GM18868 (cell line): ENCODE data around the gene AQP10.
"Not testable (repeated sequence)": the region's sequence is repeated elsewhere in the genome, so short reads cannot be mapped to it uniquely, and the experiment has no call there.

Experiments
- ATAC-seq: cut with Tn5 transposase; IDR thresholded peaks from one replicate; pipeline ENCODE4 v1.9.1; 2021; ENCODE audit warnings: mild to moderate bottlenecking, moderate library complexity; ENCODE audit not compliant: unreplicated experiment

AQP10 gene

GRCh38 chr1:154323493-154323892 is 2.6 kb downstream of the AQP10 start:
- no peak for ATAC-seq

GRCh38 chr1:154324241-154324640 is 3.3 kb downstream of the AQP10 start:
- ATAC-seq: no peak

- ATAC-seq: peak; percentile 54
Observed at GRCh38 chr1:154324669-154325582, 4.0 kb downstream of the AQP10 start, which contains the start of gene ATP8B2. TSS of gene ATP8B2 (plus strand) at chr1:154325525. CDS start at chr1:154328142, 2,617 bp downstream.

- no peak for ATAC-seq
Observed at GRCh38 chr1:154325583-154326545, 5.0 kb downstream of the AQP10 start.

- ATAC-seq: no peak
Observed at GRCh38 chr1:154326546-154327465, 5.9 kb downstream of the AQP10 start.

GRCh38 chr1:154327466-154328317 is 6.8 kb downstream of the AQP10 start:
- no peak for ATAC-seq

GRCh38 chr1:154328318-154329151 is 7.6 kb downstream of the AQP10 start:
- ATAC-seq: peak; percentile 47

GRCh38 chr1:154329152-154329521 is 8.2 kb downstream of the AQP10 start:
- ATAC-seq: no peak

GRCh38 chr1:154329551-154330131 is 8.7 kb downstream of the AQP10 start:
- no peak for ATAC-seq

- ATAC-seq: no peak
Observed at GRCh38 chr1:154330669-154331068, 9.8 kb downstream of the AQP10 start.

GRCh38 chr1:154334079-154335024 is 13.5 kb downstream of the AQP10 start:
- ATAC-seq: no peak

GRCh38 chr1:154335025-154335714 is 14.3 kb downstream of the AQP10 start:
- no peak for ATAC-seq

GRCh38 chr1:154337253-154337894 is 16.5 kb downstream of the AQP10 start:
- no peak for ATAC-seq

- ATAC-seq: no peak
Observed at GRCh38 chr1:154338875-154339274, 18.0 kb downstream of the AQP10 start.

- ATAC-seq: not testable (repeated sequence)
Observed at GRCh38 chr1:154341366-154341765, 20.5 kb downstream of the AQP10 start.

GRCh38 chr1:154342132-154342531 is 21.2 kb downstream of the AQP10 start:
- ATAC-seq: no peak
